Mesothelial cell of epicardium (in vitro differentiated cells): Measurements from ENCODE around the gene TMEM229A. TPM values are rescaled to one million over a fixed set of nuclear protein-coding genes. Genes with fewer than 3 reads are reported as not detected.

Experiments used
- DNase-seq, 2 experiments: peaks; one replicate each; pipeline ENCODE4 v3.0.0; 2021; ENCODE audit warnings: low spot score in 2 of 2; ENCODE audit not compliant: unreplicated experiment in 2 of 2
- H3K27ac Mint-ChIP-seq: 2 replicates; pipeline ENCODE4 v1.8.0; 2021; ENCODE audit warnings: mixed read lengths
- H3K27me3 Mint-ChIP-seq: 2 replicates; pipeline ENCODE4 v1.8.0; 2021; ENCODE audit warnings: low read depth, mixed read lengths
- H3K36me3 Mint-ChIP-seq: 2 replicates; pipeline ENCODE4 v1.8.0; 2021; ENCODE audit warnings: mixed read lengths
- H3K4me1 Mint-ChIP-seq: 2 replicates; pipeline ENCODE4 v1.8.0; 2021; ENCODE audit warnings: mixed read lengths
- H3K4me3 Mint-ChIP-seq: 2 replicates; pipeline ENCODE4 v1.8.0; 2021; ENCODE audit warnings: mild to moderate bottlenecking, moderate library complexity, mixed read lengths
- H3K9me3 Mint-ChIP-seq: 2 replicates; pipeline ENCODE4 v1.8.0; 2021; ENCODE audit warnings: mixed read lengths
- CTCF ChIP-seq: fragments of 200-600 bp; sonication (generic); IDR thresholded peaks from one replicate; pipeline ENCODE4 v1.5.0; 2021; ENCODE audit warnings: antibody characterized with exemption; ENCODE audit not compliant: unreplicated experiment
- total RNA-seq: library from RNA; stranded (reverse); gene quantifications from 3 replicates; pipeline ENCODE4 v1.2.1, GENCODE V29; 2021

Gene TMEM229A
- total RNA-seq, 1 donor from 2014 or later, result 0.69 TPM

GRCh38 chr7:123987445-123987844 is 45.4 kb downstream of the TMEM229A start:
- no peak for DNase-seq
- Mint-ChIP-seq H3K27ac (peak overlapping the region; percentile 6), H3K9me3 (peaks cover 15% of the 10 kb centered on the region), H3K36me3 (no peaks in the 10 kb centered on the region), H3K4me1 (peaks cover 2% of the 10 kb centered on the region), H3K4me3 (no peak overlapping the region), H3K27me3 (no peaks in the 10 kb centered on the region)
- no peak for TF ChIP-seq CTCF

Other genes with a start within 250 kb of the TMEM229A start
- gene HYAL4, start 187.9 kb downstream of the TMEM229A start, total RNA-seq, result not detected in 3 replicates
- gene SPAM1, start 107.8 kb downstream of the TMEM229A start, total RNA-seq, result not detected in 3 replicates